Activated CD4-positive, alpha-beta T cell treated with anti-CD3 and anti-CD28 coated beads, Interleukin-2, amount 10 ng/mL, durations not matched to agents 7 days and 5 days (primary cell): ENCODE measurements around the gene MAP3K7CL. TPM values are rescaled to one million over a fixed set of nuclear protein-coding genes. Genes with fewer than 3 reads are reported as not detected.
"Not testable (repeated sequence)": the region's sequence is repeated elsewhere in the genome, so short reads cannot be mapped to it uniquely, and the experiment has no call there.

Experiments
- CTCF ChIA-PET: fragments of 350-600 bp; sonication (Branson Sonifier 250); formaldehyde crosslinking; loops from one replicate; lab custom pipeline; 2021; ENCODE audit warnings: antibody characterized with exemption; lab: Charles Lee
- POLR2A ChIA-PET: fragments of 350-600 bp; sonication (Branson Sonifier 250); formaldehyde crosslinking; loops from one replicate; lab custom pipeline; 2021; ENCODE audit warnings: antibody characterized with exemption; lab: Charles Lee
- DNase-seq: peaks from one replicate; pipeline ENCODE4 v3.0.0-alpha.2; 2020
- H3K27ac Mint-ChIP-seq: one replicate; pipeline ENCODE4 v1.8.0; 2021; ENCODE audit warnings: mild to moderate bottlenecking, moderate library complexity, mixed read lengths
- H3K27me3 Mint-ChIP-seq: one replicate; pipeline ENCODE4 v1.8.0; 2021; ENCODE audit warnings: mixed read lengths
- H3K36me3 Mint-ChIP-seq: one replicate; pipeline ENCODE4 v1.8.0; 2021; ENCODE audit warnings: low read depth, mixed read lengths
- H3K4me1 Mint-ChIP-seq: one replicate; pipeline ENCODE4 v1.8.0; 2021; ENCODE audit warnings: mixed read lengths
- H3K4me3 Mint-ChIP-seq: one replicate; pipeline ENCODE4 v1.8.0; 2021; ENCODE audit warnings: mild to moderate bottlenecking, moderate library complexity, mixed read lengths
- H3K9me3 Mint-ChIP-seq: one replicate; pipeline ENCODE4 v1.8.0; 2021; ENCODE audit warnings: mixed read lengths
- total RNA-seq, 2 experiments: library from RNA; stranded (reverse); gene quantifications; one replicate each; pipeline ENCODE4 v1.2.3, GENCODE V29; 2021

The MAP3K7CL gene
- total RNA-seq, 2 experiments from 2014 or later: 5.0 to 6.6 TPM

- H3K36me3 Mint-ChIP-seq, DNase-seq, POLR2A ChIA-PET, H3K27ac Mint-ChIP-seq, H3K4me3 Mint-ChIP-seq, H3K27me3 Mint-ChIP-seq, CTCF ChIA-PET, H3K9me3 Mint-ChIP-seq, H3K4me1 Mint-ChIP-seq: not testable (repeated sequence)
These were observed 32.4 kb downstream of the MAP3K7CL start for GRCh38 chr21:29162825-29163224.

- H3K4me1 Mint-ChIP-seq: peaks cover under 1% of the 10 kb centered on the region
- H3K4me3 Mint-ChIP-seq: no peak overlapping the region
- H3K9me3 Mint-ChIP-seq: no peaks in the 10 kb centered on the region
- DNase-seq: no peak
- no peaks in the 10 kb centered on the region for H3K36me3 Mint-ChIP-seq
- ChIA-PET POLR2A (no interaction called here), CTCF (interaction anchor here (0.7 to 1.6 kb wide), 6 partner anchors 9 to 418 kb away, joined by 3 to 4 read pairs (median 3); no protein-coding TSS in a partner anchor)
- no peak overlapping the region for H3K27ac Mint-ChIP-seq
- no peaks in the 10 kb centered on the region for H3K27me3 Mint-ChIP-seq
These were observed 33.1 kb downstream of the MAP3K7CL start for GRCh38 chr21:29163341-29164115.

- CTCF ChIA-PET: interaction anchor here (0.7 to 1.6 kb wide), 5 partner anchors 10 to 206 kb away, joined by 3 to 4 read pairs (median 3); no protein-coding TSS in a partner anchor
- H3K27ac Mint-ChIP-seq: no peak overlapping the region
These were observed 34.0 kb downstream of the MAP3K7CL start for GRCh38 chr21:29164323-29164942.

GRCh38 chr21:29166323-29166722 is 35.9 kb downstream of the MAP3K7CL start:
- DNase-seq: no peak
- H3K9me3 Mint-ChIP-seq: peaks cover 6% of the 10 kb centered on the region
- H3K27ac Mint-ChIP-seq: no peak overlapping the region
- peaks cover 15% of the 10 kb centered on the region for H3K36me3 Mint-ChIP-seq
- ChIA-PET POLR2A (no interaction called here), CTCF (no interaction called here)
- no peaks in the 10 kb centered on the region for H3K27me3 Mint-ChIP-seq
- H3K4me3 Mint-ChIP-seq: no peak overlapping the region
- peaks cover 18% of the 10 kb centered on the region for H3K4me1 Mint-ChIP-seq

More at GRCh38 chr21:29164323-29164942, 34.0 kb downstream of the MAP3K7CL start:
- POLR2A ChIA-PET: no interaction called here
- H3K4me1 Mint-ChIP-seq: peaks cover 7% of the 10 kb centered on the region
- H3K27me3 Mint-ChIP-seq: no peaks in the 10 kb centered on the region
- H3K4me3 Mint-ChIP-seq: no peak overlapping the region
- H3K9me3 Mint-ChIP-seq: no peaks in the 10 kb centered on the region
- H3K36me3 Mint-ChIP-seq: peaks cover 5% of the 10 kb centered on the region
- no peak for DNase-seq

- H3K36me3 Mint-ChIP-seq: peaks cover 16% of the 10 kb centered on the region
- ChIA-PET POLR2A (no interaction called here), CTCF (no interaction called here)
- DNase-seq: no peak
- H3K4me1 Mint-ChIP-seq: peaks cover 21% of the 10 kb centered on the region
- H3K27ac Mint-ChIP-seq: no peak overlapping the region
- H3K4me3 Mint-ChIP-seq: no peak overlapping the region
- H3K27me3 Mint-ChIP-seq: no peaks in the 10 kb centered on the region
- peaks cover 6% of the 10 kb centered on the region for H3K9me3 Mint-ChIP-seq
These were observed 36.4 kb downstream of the MAP3K7CL start for GRCh38 chr21:29166853-29167252.

GRCh38 chr21:29167481-29167880 is 37.0 kb downstream of the MAP3K7CL start:
- POLR2A ChIA-PET, CTCF ChIA-PET: not testable (repeated sequence)
- H3K4me1 Mint-ChIP-seq: peaks cover 21% of the 10 kb centered on the region

GRCh38 chr21:29168891-29169315 is 38.5 kb downstream of the MAP3K7CL start:
- Mint-ChIP-seq H3K27ac (no peak overlapping the region), H3K36me3 (peaks cover 16% of the 10 kb centered on the region), H3K4me1 (peaks cover 21% of the 10 kb centered on the region), H3K27me3 (no peaks in the 10 kb centered on the region), H3K4me3 (no peak overlapping the region), H3K9me3 (peaks cover 6% of the 10 kb centered on the region)
- POLR2A ChIA-PET: no interaction called here
- DNase-seq: no peak
- CTCF ChIA-PET: interaction anchor here (1.1 to 1.6 kb wide), 2 partner anchors 18 to 23 kb away, joined by 3 to 4 read pairs; no protein-coding TSS in a partner anchor

More at GRCh38 chr21:29167481-29167880, 37.0 kb downstream of the MAP3K7CL start:
- not testable (repeated sequence) for H3K4me3 Mint-ChIP-seq, H3K27me3 Mint-ChIP-seq, DNase-seq, H3K27ac Mint-ChIP-seq, H3K9me3 Mint-ChIP-seq
- peaks cover 16% of the 10 kb centered on the region for H3K36me3 Mint-ChIP-seq

- Mint-ChIP-seq H3K4me1 (peaks cover 21% of the 10 kb centered on the region), H3K9me3 (peaks cover 6% of the 10 kb centered on the region), H3K27me3 (no peaks in the 10 kb centered on the region), H3K36me3 (peaks cover 16% of the 10 kb centered on the region), H3K4me3 (no peak overlapping the region), H3K27ac (peak overlapping the region; percentile 86)
- DNase-seq: no peak
- POLR2A ChIA-PET: interaction anchor here (0.6 kb wide), 1 partner anchor 205 kb away, joined by 3 read pairs; no protein-coding TSS in a partner anchor
- CTCF ChIA-PET: interaction anchor here (0.7 kb wide), 1 partner anchor 46 kb away, joined by 3 read pairs; no protein-coding TSS in a partner anchor
These were observed 40.5 kb downstream of the MAP3K7CL start for GRCh38 chr21:29170944-29171343.

GRCh38 chr21:29172282-29172681 is 41.8 kb downstream of the MAP3K7CL start:
- peaks cover 6% of the 10 kb centered on the region for H3K9me3 Mint-ChIP-seq
- no peak overlapping the region for H3K27ac Mint-ChIP-seq
- no peak overlapping the region for H3K4me3 Mint-ChIP-seq
- H3K4me1 Mint-ChIP-seq: peaks cover 21% of the 10 kb centered on the region
- ChIA-PET CTCF (no interaction called here), POLR2A (no interaction called here)
- no peaks in the 10 kb centered on the region for H3K27me3 Mint-ChIP-seq
- H3K36me3 Mint-ChIP-seq: peaks cover 16% of the 10 kb centered on the region
- no peak for DNase-seq

GRCh38 chr21:29174607-29175013 is 44.2 kb downstream of the MAP3K7CL start:
- POLR2A ChIA-PET: no interaction called here
- CTCF ChIA-PET: interaction anchor here (0.5 to 1.2 kb wide), 3 partner anchors 15 to 152 kb away, joined by 3 read pairs; no protein-coding TSS in a partner anchor
- no peak for DNase-seq
- Mint-ChIP-seq H3K27ac (no peak overlapping the region), H3K4me1 (peaks cover 14% of the 10 kb centered on the region), H3K4me3 (no peak overlapping the region), H3K27me3 (no peaks in the 10 kb centered on the region), H3K9me3 (peaks cover 5% of the 10 kb centered on the region), H3K36me3 (peaks cover 11% of the 10 kb centered on the region)

GRCh38 chr21:29175408-29176134 is 45.1 kb downstream of the MAP3K7CL start:
- Mint-ChIP-seq H3K27me3 (no peaks in the 10 kb centered on the region), H3K27ac (no peak overlapping the region), H3K4me1 (peaks cover 7% of the 10 kb centered on the region), H3K36me3 (peaks cover 5% of the 10 kb centered on the region), H3K4me3 (no peak overlapping the region), H3K9me3 (no peaks in the 10 kb centered on the region)
- no peak for DNase-seq
- POLR2A ChIA-PET: no interaction called here
- CTCF ChIA-PET: interaction anchor here (1.2 kb wide), 1 partner anchor 14 kb away, joined by 3 read pairs; no protein-coding TSS in a partner anchor

GRCh38 chr21:29176471-29177120 is 46.2 kb downstream of the MAP3K7CL start:
- no peak for DNase-seq
- Mint-ChIP-seq H3K27ac (no peak overlapping the region), H3K4me1 (peaks cover 2% of the 10 kb centered on the region), H3K4me3 (no peak overlapping the region), H3K9me3 (no peaks in the 10 kb centered on the region), H3K27me3 (no peaks in the 10 kb centered on the region), H3K36me3 (no peaks in the 10 kb centered on the region)
- POLR2A ChIA-PET: no interaction called here
- CTCF ChIA-PET: interaction anchor here (0.9 to 1.4 kb wide), 2 partner anchors 14 to 21 kb away, joined by 3 to 4 read pairs; no protein-coding TSS in a partner anchor
